Measurements from ENCODE around the gene FAIM. TPM values are rescaled to one million over a fixed set of nuclear protein-coding genes. Genes with fewer than 3 reads are reported as not detected.
A peak's percentile ranks its signal among the peaks of the same experiment; 100 is the strongest.

Gene FAIM
- total and polyA plus RNA-seq, 12 donors: 1.5 to 15.7 (median 2.8) TPM

DNA sequence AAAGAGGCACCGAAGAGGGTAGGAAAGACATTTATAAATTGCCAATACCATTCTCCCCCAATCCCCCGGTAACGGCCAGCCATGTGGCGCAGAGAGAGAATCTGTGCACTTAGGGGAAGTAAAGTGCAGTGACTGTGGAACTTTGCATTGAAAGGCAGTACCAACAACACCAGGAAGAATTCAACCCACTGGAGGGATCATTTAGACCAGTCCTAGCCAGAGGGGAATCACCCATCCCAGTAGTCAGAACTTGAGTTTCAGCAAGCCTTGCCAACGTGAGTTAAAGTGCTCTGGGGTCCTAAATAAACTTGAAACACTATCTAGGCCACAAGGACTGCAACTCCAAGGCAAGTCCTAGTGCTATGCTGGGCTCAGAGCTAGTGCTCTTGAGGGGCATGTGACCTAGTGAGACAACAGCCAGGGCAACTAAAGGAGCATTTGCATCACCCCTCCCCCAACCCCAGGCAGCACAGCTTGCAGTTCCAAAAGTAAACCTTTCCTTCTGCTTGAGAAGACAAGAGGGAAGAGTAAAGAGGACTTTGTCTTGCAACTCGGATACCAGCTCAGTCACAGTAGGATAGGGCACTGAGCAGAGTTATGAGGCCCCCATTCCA lies 29.5 kb upstream of the FAIM start:
- H3K27ac ChIP-seq: no peak overlapping the region
- intact Hi-C loops (cut with DNase I): no loop called here
- H3K9me3 ChIP-seq: peaks cover 0 to 17% (median 0%) of the 10 kb centered on the region in 11 donors
- TF ChIP-seq, protein P1, sequence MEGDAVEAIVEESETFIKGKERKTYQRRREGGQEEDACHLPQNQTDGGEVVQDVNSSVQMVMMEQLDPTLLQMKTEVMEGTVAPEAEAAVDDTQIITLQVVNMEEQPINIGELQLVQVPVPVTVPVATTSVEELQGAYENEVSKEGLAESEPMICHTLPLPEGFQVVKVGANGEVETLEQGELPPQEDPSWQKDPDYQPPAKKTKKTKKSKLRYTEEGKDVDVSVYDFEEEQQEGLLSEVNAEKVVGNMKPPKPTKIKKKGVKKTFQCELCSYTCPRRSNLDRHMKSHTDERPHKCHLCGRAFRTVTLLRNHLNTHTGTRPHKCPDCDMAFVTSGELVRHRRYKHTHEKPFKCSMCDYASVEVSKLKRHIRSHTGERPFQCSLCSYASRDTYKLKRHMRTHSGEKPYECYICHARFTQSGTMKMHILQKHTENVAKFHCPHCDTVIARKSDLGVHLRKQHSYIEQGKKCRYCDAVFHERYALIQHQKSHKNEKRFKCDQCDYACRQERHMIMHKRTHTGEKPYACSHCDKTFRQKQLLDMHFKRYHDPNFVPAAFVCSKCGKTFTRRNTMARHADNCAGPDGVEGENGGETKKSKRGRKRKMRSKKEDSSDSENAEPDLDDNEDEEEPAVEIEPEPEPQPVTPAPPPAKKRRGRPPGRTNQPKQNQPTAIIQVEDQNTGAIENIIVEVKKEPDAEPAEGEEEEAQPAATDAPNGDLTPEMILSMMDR (IDR thresholded peaks at IDR 0.05): no peak
- peaks cover 0 to 5% (median 0%) of the 10 kb centered on the region in 9 donors for H3K4me1 ChIP-seq
- H3K4me3 ChIP-seq: no peak overlapping the region
- peaks cover 0 to 5% (median 0%) of the 10 kb centered on the region in 9 donors for H3K36me3 ChIP-seq
- H3K27me3 ChIP-seq: no peaks in the 10 kb centered on the region
- 83 to 86% methylated on average over 6 of the region's 6 CpGs for WGBS, 2 donors
- no peak for DNase-seq
- peak in 3 of 8 donors; percentile 31 to 56 (median 53) for ATAC-seq

DNA sequence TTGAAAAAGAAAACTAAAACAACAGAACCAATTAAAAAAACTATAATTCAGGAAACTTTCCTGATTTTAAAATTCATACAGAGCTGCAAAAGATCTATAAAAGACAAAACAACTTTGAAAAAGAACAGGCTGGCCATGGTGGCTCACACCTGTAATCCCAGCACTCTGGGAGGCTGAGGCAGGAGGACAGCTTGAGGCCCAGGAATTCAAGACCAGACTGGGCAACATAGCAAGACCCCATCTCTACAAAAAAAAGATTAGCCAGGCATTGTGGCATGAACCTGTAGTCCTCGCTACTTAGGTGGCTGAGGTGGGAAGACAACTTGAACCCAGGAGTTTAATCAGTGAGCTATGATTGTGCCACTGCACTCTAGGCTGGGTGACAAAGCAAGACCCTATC lies 21.2 kb upstream of the FAIM start:
- Histone ChIP-seq H3K36me3 (peaks cover 0 to 39% (median 0%) of the 10 kb centered on the region in 9 donors), H3K4me1 (no peaks in the 10 kb centered on the region), H3K9me3 (peaks cover 0 to 6% (median 0%) of the 10 kb centered on the region in 11 donors), H3K27ac (no peak overlapping the region), H3K4me3 (no peak overlapping the region), H3K27me3 (no peaks in the 10 kb centered on the region)
- intact Hi-C loops (cut with DNase I): loop anchor here in 1 of 10 donors (10.0 kb wide), 1 partner anchor 113 kb away; no protein-coding TSS in a partner anchor
- TF ChIP-seq, protein P1 (IDR thresholded peaks at IDR 0.05): no peak
- WGBS, 2 donors: 100% methylated on average over 1 of the region's 1 CpG
- DNase-seq: no peak
- ATAC-seq: no peak

DNA sequence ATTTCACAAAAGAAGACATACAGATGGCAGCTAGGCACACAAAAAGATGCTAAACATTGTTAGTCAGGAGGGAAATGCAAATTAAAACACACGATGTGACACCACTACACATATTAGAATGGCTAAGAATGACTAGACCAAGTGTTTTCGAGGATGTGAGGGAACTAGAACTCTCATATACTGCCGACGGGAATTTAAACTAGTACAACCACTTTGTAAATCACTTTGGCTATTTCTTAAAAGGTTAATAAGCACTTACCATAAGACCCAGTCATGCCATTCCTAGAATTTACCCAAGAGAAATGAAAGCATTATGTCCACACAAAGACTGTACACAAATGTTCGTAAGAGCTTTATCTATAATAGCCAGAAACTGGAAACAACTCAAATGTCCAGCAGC lies 20.1 kb upstream of the FAIM start:
- no peak overlapping the region for H3K27ac ChIP-seq
- peaks cover 0 to 10% (median 6%) of the 10 kb centered on the region in 9 donors for H3K4me1 ChIP-seq
- DNase-seq (no peak), ATAC-seq (no peak)
- WGBS, 2 donors: 87 to 91% methylated on average over 5 of the region's 5 CpGs
- H3K36me3 ChIP-seq: peaks cover 0 to 39% (median 0%) of the 10 kb centered on the region in 9 donors
- peaks cover 0 to under 1% (median 0%) of the 10 kb centered on the region in 7 donors for H3K27me3 ChIP-seq
- TF ChIP-seq, protein P1 (IDR thresholded peaks at IDR 0.05): no peak
- H3K9me3 ChIP-seq: peaks cover 0 to 6% (median 0%) of the 10 kb centered on the region in 11 donors
- H3K4me3 ChIP-seq: no peak overlapping the region
- intact Hi-C loops (cut with DNase I): loop anchor here in 1 of 10 donors (10.0 kb wide), 1 partner anchor 114 kb away; no protein-coding TSS in a partner anchor

DNA sequence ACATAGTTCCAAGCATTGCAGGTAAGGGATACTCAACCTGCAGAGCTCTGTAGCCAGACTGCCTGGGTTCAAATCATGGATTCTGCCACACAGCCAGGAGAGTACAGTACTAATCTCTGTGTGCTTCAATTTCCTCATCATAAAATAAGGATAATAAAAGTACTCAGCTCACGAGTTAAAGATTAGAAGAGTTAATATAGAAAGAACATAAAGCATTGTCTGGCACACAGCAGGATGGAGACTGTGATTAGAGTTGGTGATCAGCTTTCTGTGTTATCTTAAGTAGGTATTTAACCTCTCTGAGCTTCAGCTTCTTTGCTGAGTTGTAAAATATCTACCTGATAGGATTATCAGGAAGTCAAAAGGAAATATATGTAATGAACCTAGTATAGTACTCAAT lies 17.2 kb upstream of the FAIM start:
- TF ChIP-seq, protein P1 (IDR thresholded peaks at IDR 0.05): no peak
- intact Hi-C loops (cut with DNase I): loop anchor here in 3 of 10 donors (5.0 to 10.0 kb wide), 4 partner anchors 103 to 326 kb away; no protein-coding TSS in a partner anchor
- peaks cover 0 to 39% (median 0%) of the 10 kb centered on the region in 9 donors for H3K36me3 ChIP-seq

More for the DNA sequence above, 17.2 kb upstream of the FAIM start:
- no peak for DNase-seq
- no peak for ATAC-seq
- H3K4me3 ChIP-seq: no peak overlapping the region
- H3K9me3 ChIP-seq: no peaks in the 10 kb centered on the region
- H3K27me3 ChIP-seq: peaks cover 0 to 8% (median 0%) of the 10 kb centered on the region in 7 donors
- peaks cover 0 to 25% (median 9%) of the 10 kb centered on the region in 9 donors for H3K4me1 ChIP-seq
- no peak overlapping the region for H3K27ac ChIP-seq
- 35 to 38% methylated on average over 1 of the region's 1 CpG for WGBS, 2 donors

Data from heart right ventricle (tissue), 16 donors.